HG03095 (cell line): ENCODE data around the gene FSTL5.

Experiments used
- ATAC-seq: cut with Tn5 transposase; IDR thresholded peaks from one replicate; pipeline ENCODE4 v1.9.1; 2021; ENCODE audit warnings: moderate library complexity; ENCODE audit not compliant: unreplicated experiment

The FSTL5 gene

GRCh38 chr4:161717084-161717483 lies 446.7 kb downstream of the FSTL5 start:
- no peak for ATAC-seq

- ATAC-seq: no peak
Measured at GRCh38 chr4:161714931-161715330, 448.9 kb downstream of the FSTL5 start.

- no peak for ATAC-seq
Measured at GRCh38 chr4:161714022-161714751, 449.6 kb downstream of the FSTL5 start.

GRCh38 chr4:161704653-161705052 lies 459.1 kb downstream of the FSTL5 start:
- no peak for ATAC-seq

GRCh38 chr4:161704040-161704439 lies 459.8 kb downstream of the FSTL5 start:
- ATAC-seq: no peak

- no peak for ATAC-seq
Measured at GRCh38 chr4:161702287-161702686, 461.5 kb downstream of the FSTL5 start.

- no peak for ATAC-seq
Measured at GRCh38 chr4:161696944-161697343, 466.9 kb downstream of the FSTL5 start.

GRCh38 chr4:161680146-161680545 lies 483.7 kb downstream of the FSTL5 start:
- no peak for ATAC-seq

- no peak for ATAC-seq
Measured at GRCh38 chr4:161664740-161665139, 499.1 kb downstream of the FSTL5 start.

- ATAC-seq: no peak
Measured at GRCh38 chr4:161663844-161664243, 500.0 kb downstream of the FSTL5 start.

GRCh38 chr4:161658676-161659075 lies 505.1 kb downstream of the FSTL5 start:
- no peak for ATAC-seq

GRCh38 chr4:161657616-161658015 lies 506.2 kb downstream of the FSTL5 start:
- ATAC-seq: no peak

GRCh38 chr4:161656594-161656993 lies 507.2 kb downstream of the FSTL5 start:
- no peak for ATAC-seq

GRCh38 chr4:161655148-161655547 lies 508.7 kb downstream of the FSTL5 start:
- no peak for ATAC-seq

GRCh38 chr4:161653697-161654096 lies 510.1 kb downstream of the FSTL5 start:
- no peak for ATAC-seq

GRCh38 chr4:161651586-161651985 lies 512.2 kb downstream of the FSTL5 start:
- no peak for ATAC-seq

GRCh38 chr4:161650812-161651211 lies 513.0 kb downstream of the FSTL5 start:
- no peak for ATAC-seq

- no peak for ATAC-seq
Measured at GRCh38 chr4:161647757-161648156, 516.0 kb downstream of the FSTL5 start.

GRCh38 chr4:161642708-161643107 lies 521.1 kb downstream of the FSTL5 start:
- ATAC-seq: no peak

- ATAC-seq: no peak
Measured at GRCh38 chr4:161629694-161630441, 533.9 kb downstream of the FSTL5 start.

GRCh38 chr4:161604516-161605300 lies 559.1 kb downstream of the FSTL5 start:
- peak; percentile 68 for ATAC-seq

GRCh38 chr4:161601011-161601410 lies 562.8 kb downstream of the FSTL5 start:
- no peak for ATAC-seq
